Rectal smooth muscle tissue (tissue), 1 donor: ENCODE measurements around the gene BLACAT1.
"Not testable (repeated sequence)": the region's sequence is repeated elsewhere in the genome, so short reads cannot be mapped to it uniquely, and the experiment has no call there.

Experiments
- H3K27ac ChIP-seq: one replicate; pipeline ENCODE4 v1.7.0; 2013; ENCODE audit warnings: low read depth, low read length, inconsistent platforms
- H3K27me3 ChIP-seq: one replicate; pipeline ENCODE4 v1.7.0; 2013; ENCODE audit warnings: low read length; ENCODE audit not compliant: control insufficient read depth, insufficient read depth
- H3K36me3 ChIP-seq: one replicate; pipeline ENCODE4 v1.7.0; 2013; ENCODE audit warnings: low read length; ENCODE audit not compliant: control insufficient read depth, insufficient read depth
- H3K4me1 ChIP-seq: one replicate; pipeline ENCODE4 v1.7.0; 2013; ENCODE audit warnings: low read length; ENCODE audit not compliant: control insufficient read depth, insufficient read depth
- H3K4me3 ChIP-seq: one replicate; pipeline ENCODE4 v1.7.0; 2013; ENCODE audit warnings: low read length
- H3K9ac ChIP-seq: one replicate; pipeline ENCODE4 v1.7.0; 2013; ENCODE audit warnings: low read length

BLACAT1 gene

GRCh38 chr1:205493241-205494085 lies 37.6 kb upstream of the BLACAT1 start:
- Histone ChIP-seq H3K36me3 (no peaks in the 10 kb centered on the region), H3K9ac (no peak overlapping the region), H3K27ac (no peak overlapping the region)

GRCh38 chr1:205492774-205493173 lies 36.9 kb upstream of the BLACAT1 start:
- Histone ChIP-seq H3K9ac (no peak overlapping the region), H3K36me3 (no peaks in the 10 kb centered on the region), H3K4me1 (peaks cover 6% of the 10 kb centered on the region), H3K27ac (no peak overlapping the region), H3K27me3 (no peaks in the 10 kb centered on the region), H3K4me3 (no peak overlapping the region)

More at GRCh38 chr1:205493241-205494085, 37.6 kb upstream of the BLACAT1 start:
- no peaks in the 10 kb centered on the region for H3K27me3 ChIP-seq
- peaks cover 6% of the 10 kb centered on the region for H3K4me1 ChIP-seq
- H3K4me3 ChIP-seq = no peak overlapping the region

- Histone ChIP-seq H3K4me1 (peaks cover 6% of the 10 kb centered on the region), H3K27ac (no peak overlapping the region), H3K27me3 (no peaks in the 10 kb centered on the region), H3K4me3 (no peak overlapping the region), H3K9ac (no peak overlapping the region), H3K36me3 (no peaks in the 10 kb centered on the region)
Measured at GRCh38 chr1:205492201-205492667, 36.4 kb upstream of the BLACAT1 start.

DNA sequence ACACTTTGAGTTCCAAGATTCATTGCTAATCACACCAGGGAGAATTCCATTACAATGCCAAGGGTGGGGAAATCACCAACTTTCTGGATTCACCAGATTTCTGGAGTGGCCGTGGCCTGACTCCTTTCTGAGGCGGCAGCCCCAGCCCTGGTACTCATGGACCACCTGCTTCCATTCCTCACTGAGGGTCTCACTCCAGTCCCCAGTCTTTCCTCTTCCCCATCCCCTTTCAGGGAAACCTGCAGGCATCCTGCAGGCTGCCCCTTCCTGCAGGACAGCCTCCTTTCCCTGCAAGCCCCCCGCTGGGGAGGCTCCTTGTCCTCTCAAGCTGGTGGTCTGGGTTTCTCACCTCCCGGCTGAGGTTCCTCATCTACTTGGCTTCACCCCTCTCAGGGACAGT lies 35.9 kb upstream of the BLACAT1 start:
- H3K4me1 ChIP-seq = peaks cover 6% of the 10 kb centered on the region
- no peak overlapping the region for H3K27ac ChIP-seq
- H3K36me3 ChIP-seq = no peaks in the 10 kb centered on the region
- no peak overlapping the region for H3K4me3 ChIP-seq
- H3K9ac ChIP-seq = no peak overlapping the region
- no peaks in the 10 kb centered on the region for H3K27me3 ChIP-seq

DNA sequence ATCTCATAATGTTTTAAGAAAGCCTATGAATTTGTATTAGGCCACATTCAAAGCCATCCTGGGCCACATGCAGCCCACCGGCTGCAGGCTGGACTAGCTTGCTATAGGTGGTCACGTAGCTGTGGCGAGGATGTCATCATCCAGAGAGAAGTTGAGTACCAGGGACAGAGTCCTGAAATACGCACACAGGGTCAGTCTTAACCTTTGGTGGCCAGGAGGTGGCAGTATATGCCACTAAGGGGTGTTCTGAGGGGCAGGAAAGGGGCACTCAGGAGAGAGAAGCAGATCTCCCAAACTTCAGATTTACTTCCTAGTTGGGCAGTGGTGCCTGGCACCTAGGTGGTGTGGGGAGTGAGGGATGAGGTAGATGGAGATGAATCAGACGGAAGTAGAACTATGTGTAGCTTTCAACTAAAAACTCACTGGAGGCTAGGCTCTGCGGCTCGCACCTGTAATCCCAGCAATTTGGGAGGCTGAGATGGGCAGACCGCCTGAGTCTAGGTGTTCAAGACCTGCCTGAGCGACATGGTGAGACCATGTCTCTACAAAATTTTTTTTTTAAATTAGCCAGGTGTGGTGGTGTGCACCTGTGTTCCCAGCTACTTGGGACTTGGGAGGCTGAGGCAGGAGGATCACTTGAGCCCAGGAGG lies 32.4 kb upstream of the BLACAT1 start:
- no peak overlapping the region for H3K27ac ChIP-seq
- H3K27me3 ChIP-seq = peaks cover 7% of the 10 kb centered on the region
- H3K9ac ChIP-seq = no peak overlapping the region
- no peak overlapping the region for H3K4me3 ChIP-seq
- H3K36me3 ChIP-seq = no peaks in the 10 kb centered on the region
- H3K4me1 ChIP-seq = no peaks in the 10 kb centered on the region

- Histone ChIP-seq H3K4me1 (no peaks in the 10 kb centered on the region), H3K36me3 (no peaks in the 10 kb centered on the region), H3K27me3 (peaks cover 7% of the 10 kb centered on the region), H3K4me3 (no peak overlapping the region), H3K27ac (no peak overlapping the region), H3K9ac (no peak overlapping the region)
Measured at GRCh38 chr1:205486258-205486657, 30.4 kb upstream of the BLACAT1 start.

DNA sequence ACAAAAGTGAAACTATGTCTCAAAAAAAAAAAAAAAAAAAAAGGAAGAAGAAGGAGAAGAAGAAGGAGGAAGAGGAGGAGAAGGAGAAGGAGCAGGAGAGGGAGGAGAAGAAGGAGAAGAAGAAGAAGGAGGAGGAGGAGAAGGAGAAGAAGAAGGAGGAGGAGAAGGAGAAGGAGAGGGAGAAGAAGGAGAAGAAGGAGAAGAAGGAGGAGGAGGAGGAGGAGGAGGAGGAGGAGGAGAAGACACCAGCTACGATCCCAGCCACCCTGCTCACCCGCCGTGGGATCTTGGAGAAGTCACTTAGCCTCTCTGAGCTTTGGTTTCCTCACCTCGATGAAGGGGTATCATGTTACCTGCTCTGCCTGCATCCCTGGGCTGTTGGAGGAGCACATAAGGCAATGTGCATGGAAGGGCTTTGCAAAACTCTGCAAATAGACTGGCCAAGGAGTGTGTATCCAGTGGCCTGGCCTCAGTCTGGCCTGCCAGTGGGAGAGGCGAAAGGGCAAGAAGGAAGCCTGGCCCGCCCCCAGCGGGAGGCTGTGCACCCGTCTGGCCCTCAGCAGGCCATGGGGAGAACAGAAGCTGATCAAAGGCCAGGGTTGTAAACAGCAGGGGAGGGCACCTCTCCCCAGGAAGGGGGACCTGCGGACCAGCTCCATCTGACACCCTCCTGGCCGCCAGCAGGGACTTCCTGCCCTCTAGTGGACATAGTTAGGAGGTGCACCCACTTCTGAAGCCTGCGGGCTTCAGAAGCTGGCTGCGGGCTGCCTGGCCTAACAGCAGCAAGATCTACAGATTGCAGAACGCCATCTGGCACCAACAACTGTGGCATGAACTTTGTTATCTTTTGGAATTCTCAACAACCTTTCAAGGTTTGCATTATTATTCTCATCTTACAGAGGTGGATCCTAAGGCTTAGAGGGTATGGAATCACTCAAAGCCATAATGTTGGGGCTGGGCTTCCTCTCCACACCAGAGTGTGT lies 29.4 kb upstream of the BLACAT1 start:
- Histone ChIP-seq H3K4me1 (no peaks in the 10 kb centered on the region), H3K36me3 (no peaks in the 10 kb centered on the region), H3K27ac (no peak overlapping the region), H3K27me3 (peaks cover 12% of the 10 kb centered on the region), H3K4me3 (no peak overlapping the region), H3K9ac (no peak overlapping the region)

GRCh38 chr1:205483372-205483771 lies 27.5 kb upstream of the BLACAT1 start:
- Histone ChIP-seq H3K9ac (no peak overlapping the region), H3K36me3 (no peaks in the 10 kb centered on the region), H3K4me3 (no peak overlapping the region), H3K27me3 (peaks cover 12% of the 10 kb centered on the region), H3K27ac (no peak overlapping the region), H3K4me1 (no peaks in the 10 kb centered on the region)

DNA sequence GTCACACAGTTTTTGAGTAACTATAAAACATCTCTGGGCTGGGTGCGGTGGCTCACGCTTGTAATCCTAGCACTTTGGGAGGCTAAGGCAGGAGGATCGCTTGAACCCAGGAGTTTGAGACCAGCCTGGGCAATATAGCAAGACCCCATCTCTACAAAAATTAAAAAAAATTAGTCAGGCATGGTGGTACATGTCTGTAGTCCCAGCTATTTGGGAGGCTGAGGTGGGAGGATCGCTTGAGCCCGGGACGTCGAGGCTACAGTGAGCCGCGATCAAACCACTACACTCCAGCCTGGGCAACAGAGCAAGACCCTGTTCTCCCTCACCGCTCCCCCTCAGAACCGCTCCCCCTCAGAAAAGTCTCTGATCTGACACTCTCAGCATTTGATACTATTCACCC lies 26.7 kb upstream of the BLACAT1 start:
- not testable (repeated sequence) for H3K4me1 ChIP-seq, H3K9ac ChIP-seq, H3K36me3 ChIP-seq, H3K4me3 ChIP-seq, H3K27ac ChIP-seq
- H3K27me3 ChIP-seq = peaks cover 12% of the 10 kb centered on the region

GRCh38 chr1:205481629-205482151 lies 25.8 kb upstream of the BLACAT1 start:
- H3K9ac ChIP-seq = no peak overlapping the region
- H3K4me1 ChIP-seq = no peaks in the 10 kb centered on the region
- peaks cover 16% of the 10 kb centered on the region for H3K27me3 ChIP-seq
- no peaks in the 10 kb centered on the region for H3K36me3 ChIP-seq
- H3K27ac ChIP-seq = no peak overlapping the region
- H3K4me3 ChIP-seq = no peak overlapping the region

DNA sequence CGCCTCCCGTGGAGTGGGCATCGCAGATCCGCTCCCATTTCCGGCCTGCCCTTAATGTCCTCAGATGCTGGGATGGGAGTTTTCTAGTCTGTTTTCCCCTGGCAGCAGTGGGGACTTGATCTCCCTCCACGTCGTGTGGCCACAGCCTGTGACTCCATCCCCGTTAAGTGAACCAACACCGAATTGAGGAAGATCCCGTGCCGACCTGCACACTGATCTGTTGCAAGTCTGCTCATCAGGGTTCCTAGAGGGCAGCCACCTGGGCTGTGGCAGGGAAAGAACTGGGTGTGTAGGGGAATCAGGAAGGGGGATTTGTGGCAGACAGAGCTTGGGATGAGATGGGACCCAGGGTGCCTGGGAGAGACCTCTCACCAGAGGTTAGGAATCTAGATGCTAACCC lies 25.4 kb upstream of the BLACAT1 start:
- H3K4me1 ChIP-seq = no peaks in the 10 kb centered on the region
- no peaks in the 10 kb centered on the region for H3K36me3 ChIP-seq
- H3K27me3 ChIP-seq = peaks cover 16% of the 10 kb centered on the region
- H3K9ac ChIP-seq = no peak overlapping the region
- no peak overlapping the region for H3K27ac ChIP-seq
- H3K4me3 ChIP-seq = no peak overlapping the region
